ENCODE measurements around the gene DGKB. TPM values are rescaled to one million over a fixed set of nuclear protein-coding genes. Genes with fewer than 3 reads are reported as not detected.

The DGKB gene
- total and polyA plus RNA-seq, 2 donors: 0.09 to 0.19 TPM

- Histone ChIP-seq H3K27ac (ENCODE audit: low read depth in 1 of 2, low read length in 1 of 2) (no peak overlapping the region), H3K9me3 (ENCODE audit: control insufficient read depth in 2 of 2, insufficient read depth in 1 of 2, low read length in 1 of 2) (no peaks in the 10 kb centered on the region), H3K4me1 (ENCODE audit: control insufficient read depth in 2 of 2, insufficient read depth in 2 of 2, low read length in 2 of 2) (no peaks in the 10 kb centered on the region), H3K36me3 (ENCODE audit: control insufficient read depth in 2 of 2, insufficient read depth in 2 of 2, low read length in 1 of 2) (no peaks in the 10 kb centered on the region), H3K27me3 (ENCODE audit: control insufficient read depth in 2 of 2, insufficient read depth in 1 of 2, low read length in 1 of 2) (no peaks in the 10 kb centered on the region), H3K4me3 (ENCODE audit: low read length in 2 of 2) (no peak overlapping the region)
- DNase-seq (ENCODE audit: low read depth in 6 of 9, low spot score in 9 of 9): no peak
- 97% methylated on average over 4 of the region's 4 CpGs for WGBS
Measured at GRCh38 chr7:14374336-14374735, 528.2 kb downstream of the DGKB start.

GRCh38 chr7:14368285-14368684, 534.3 kb downstream of the DGKB start:
- Histone ChIP-seq H3K4me1 (ENCODE audit: control insufficient read depth in 2 of 2, insufficient read depth in 2 of 2, low read length in 2 of 2) (no peaks in the 10 kb centered on the region), H3K4me3 (ENCODE audit: low read length in 2 of 2) (no peak overlapping the region), H3K27me3 (ENCODE audit: control insufficient read depth in 2 of 2, insufficient read depth in 1 of 2, low read length in 1 of 2) (no peaks in the 10 kb centered on the region), H3K9me3 (ENCODE audit: control insufficient read depth in 2 of 2, insufficient read depth in 1 of 2, low read length in 1 of 2) (no peaks in the 10 kb centered on the region), H3K27ac (ENCODE audit: low read depth in 1 of 2, low read length in 1 of 2) (no peak overlapping the region), H3K36me3 (ENCODE audit: control insufficient read depth in 2 of 2, insufficient read depth in 2 of 2, low read length in 1 of 2) (no peaks in the 10 kb centered on the region)
- no peak for DNase-seq (ENCODE audit: low read depth in 6 of 9, low spot score in 9 of 9)
- WGBS: 90% methylated on average over 3 of the region's 3 CpGs

GRCh38 chr7:14351167-14351566, 551.4 kb downstream of the DGKB start:
- Histone ChIP-seq H3K4me1 (ENCODE audit: control insufficient read depth in 2 of 2, insufficient read depth in 2 of 2, low read length in 2 of 2) (no peaks in the 10 kb centered on the region), H3K36me3 (ENCODE audit: control insufficient read depth in 2 of 2, insufficient read depth in 2 of 2, low read length in 1 of 2) (no peaks in the 10 kb centered on the region), H3K4me3 (ENCODE audit: low read length in 2 of 2) (no peak overlapping the region), H3K27ac (ENCODE audit: low read depth in 1 of 2, low read length in 1 of 2) (no peak overlapping the region), H3K9me3 (ENCODE audit: control insufficient read depth in 2 of 2, insufficient read depth in 1 of 2, low read length in 1 of 2) (no peaks in the 10 kb centered on the region), H3K27me3 (ENCODE audit: control insufficient read depth in 2 of 2, insufficient read depth in 1 of 2, low read length in 1 of 2) (no peaks in the 10 kb centered on the region)
- DNase-seq (ENCODE audit: low read depth in 6 of 9, low spot score in 9 of 9): no peak
- WGBS: 65% methylated on average over 4 of the region's 4 CpGs

GRCh38 chr7:14341200-14341775, 561.3 kb downstream of the DGKB start:
- H3K27ac ChIP-seq (ENCODE audit: low read depth in 1 of 2, low read length in 1 of 2): no peak overlapping the region
- H3K4me3 ChIP-seq (ENCODE audit: low read length in 2 of 2): no peak overlapping the region
- H3K4me1 ChIP-seq (ENCODE audit: control insufficient read depth in 2 of 2, insufficient read depth in 2 of 2, low read length in 2 of 2): no peaks in the 10 kb centered on the region
- no peaks in the 10 kb centered on the region for H3K9me3 ChIP-seq (ENCODE audit: control insufficient read depth in 2 of 2, insufficient read depth in 1 of 2, low read length in 1 of 2)
- WGBS: 87% methylated on average over 4 of the region's 4 CpGs
- no peaks in the 10 kb centered on the region for H3K27me3 ChIP-seq (ENCODE audit: control insufficient read depth in 2 of 2, insufficient read depth in 1 of 2, low read length in 1 of 2)
- DNase-seq (ENCODE audit: low read depth in 6 of 9, low spot score in 9 of 9): no peak
- no peaks in the 10 kb centered on the region for H3K36me3 ChIP-seq (ENCODE audit: control insufficient read depth in 2 of 2, insufficient read depth in 2 of 2, low read length in 1 of 2)

- no peaks in the 10 kb centered on the region for H3K27me3 ChIP-seq (ENCODE audit: control insufficient read depth in 2 of 2, insufficient read depth in 1 of 2, low read length in 1 of 2)
- H3K36me3 ChIP-seq (ENCODE audit: control insufficient read depth in 2 of 2, insufficient read depth in 2 of 2, low read length in 1 of 2): no peaks in the 10 kb centered on the region
- no peak for DNase-seq (ENCODE audit: low read depth in 6 of 9, low spot score in 9 of 9)
- no peak overlapping the region for H3K4me3 ChIP-seq (ENCODE audit: low read length in 2 of 2)
- H3K4me1 ChIP-seq (ENCODE audit: control insufficient read depth in 2 of 2, insufficient read depth in 2 of 2, low read length in 2 of 2): no peaks in the 10 kb centered on the region
- H3K9me3 ChIP-seq (ENCODE audit: control insufficient read depth in 2 of 2, insufficient read depth in 1 of 2, low read length in 1 of 2): no peaks in the 10 kb centered on the region
- no peak overlapping the region for H3K27ac ChIP-seq (ENCODE audit: low read depth in 1 of 2, low read length in 1 of 2)
- 70% methylated on average over 2 of the region's 2 CpGs for WGBS
Measured at GRCh38 chr7:14340393-14341074, 562.0 kb downstream of the DGKB start.

- Histone ChIP-seq H3K27ac (ENCODE audit: low read depth in 1 of 2, low read length in 1 of 2) (no peak overlapping the region), H3K9me3 (ENCODE audit: control insufficient read depth in 2 of 2, insufficient read depth in 1 of 2, low read length in 1 of 2) (no peaks in the 10 kb centered on the region), H3K27me3 (ENCODE audit: control insufficient read depth in 2 of 2, insufficient read depth in 1 of 2, low read length in 1 of 2) (no peaks in the 10 kb centered on the region), H3K4me1 (ENCODE audit: control insufficient read depth in 2 of 2, insufficient read depth in 2 of 2, low read length in 2 of 2) (no peaks in the 10 kb centered on the region), H3K36me3 (ENCODE audit: control insufficient read depth in 2 of 2, insufficient read depth in 2 of 2, low read length in 1 of 2) (no peaks in the 10 kb centered on the region), H3K4me3 (ENCODE audit: low read length in 2 of 2) (no peak overlapping the region)
- WGBS: 90% methylated on average over 2 of the region's 2 CpGs
- no peak for DNase-seq (ENCODE audit: low read depth in 6 of 9, low spot score in 9 of 9)
Measured at GRCh38 chr7:14339861-14340260, 562.7 kb downstream of the DGKB start.

- Histone ChIP-seq H3K4me1 (ENCODE audit: control insufficient read depth in 2 of 2, insufficient read depth in 2 of 2, low read length in 2 of 2) (no peaks in the 10 kb centered on the region), H3K4me3 (ENCODE audit: low read length in 2 of 2) (no peak overlapping the region), H3K9me3 (ENCODE audit: control insufficient read depth in 2 of 2, insufficient read depth in 1 of 2, low read length in 1 of 2) (no peaks in the 10 kb centered on the region), H3K27me3 (ENCODE audit: control insufficient read depth in 2 of 2, insufficient read depth in 1 of 2, low read length in 1 of 2) (no peaks in the 10 kb centered on the region), H3K27ac (ENCODE audit: low read depth in 1 of 2, low read length in 1 of 2) (no peak overlapping the region), H3K36me3 (ENCODE audit: control insufficient read depth in 2 of 2, insufficient read depth in 2 of 2, low read length in 1 of 2) (no peaks in the 10 kb centered on the region)
- DNase-seq (ENCODE audit: low read depth in 6 of 9, low spot score in 9 of 9): no peak
- WGBS: 98% methylated on average over 1 of the region's 1 CpG
Measured at GRCh38 chr7:14336256-14336655, 566.3 kb downstream of the DGKB start.

GRCh38 chr7:14332155-14332554, 570.4 kb downstream of the DGKB start:
- DNase-seq (ENCODE audit: low read depth in 6 of 9, low spot score in 9 of 9): no peak
- no peak overlapping the region for H3K4me3 ChIP-seq (ENCODE audit: low read length in 2 of 2)
- no peak overlapping the region for H3K27ac ChIP-seq (ENCODE audit: low read depth in 1 of 2, low read length in 1 of 2)
- no peaks in the 10 kb centered on the region for H3K36me3 ChIP-seq (ENCODE audit: control insufficient read depth in 2 of 2, insufficient read depth in 2 of 2, low read length in 1 of 2)
- 91% methylated on average over 5 of the region's 5 CpGs for WGBS
- no peaks in the 10 kb centered on the region for H3K9me3 ChIP-seq (ENCODE audit: control insufficient read depth in 2 of 2, insufficient read depth in 1 of 2, low read length in 1 of 2)
- no peaks in the 10 kb centered on the region for H3K4me1 ChIP-seq (ENCODE audit: control insufficient read depth in 2 of 2, insufficient read depth in 2 of 2, low read length in 2 of 2)
- no peaks in the 10 kb centered on the region for H3K27me3 ChIP-seq (ENCODE audit: control insufficient read depth in 2 of 2, insufficient read depth in 1 of 2, low read length in 1 of 2)

GRCh38 chr7:14324767-14325166, 577.8 kb downstream of the DGKB start:
- no peak for DNase-seq (ENCODE audit: low read depth in 6 of 9, low spot score in 9 of 9)

More at GRCh38 chr7:14324767-14325166, 577.8 kb downstream of the DGKB start:
- no peaks in the 10 kb centered on the region for H3K36me3 ChIP-seq (ENCODE audit: control insufficient read depth in 2 of 2, insufficient read depth in 2 of 2, low read length in 1 of 2)
- H3K4me3 ChIP-seq (ENCODE audit: low read length in 2 of 2): no peak overlapping the region
- no peaks in the 10 kb centered on the region for H3K27me3 ChIP-seq (ENCODE audit: control insufficient read depth in 2 of 2, insufficient read depth in 1 of 2, low read length in 1 of 2)
- H3K9me3 ChIP-seq (ENCODE audit: control insufficient read depth in 2 of 2, insufficient read depth in 1 of 2, low read length in 1 of 2): peaks cover 0 to 2% of the 10 kb centered on the region in 2 donors
- H3K27ac ChIP-seq (ENCODE audit: low read depth in 1 of 2, low read length in 1 of 2): no peak overlapping the region
- 59% methylated on average over 3 of the region's 3 CpGs for WGBS
- no peaks in the 10 kb centered on the region for H3K4me1 ChIP-seq (ENCODE audit: control insufficient read depth in 2 of 2, insufficient read depth in 2 of 2, low read length in 2 of 2)
